ENCODE data around the gene MARCHF10.
"Not testable (repeated sequence)": the region's sequence is repeated elsewhere in the genome, so short reads cannot be mapped to it uniquely, and the experiment has no call there.

DNA sequence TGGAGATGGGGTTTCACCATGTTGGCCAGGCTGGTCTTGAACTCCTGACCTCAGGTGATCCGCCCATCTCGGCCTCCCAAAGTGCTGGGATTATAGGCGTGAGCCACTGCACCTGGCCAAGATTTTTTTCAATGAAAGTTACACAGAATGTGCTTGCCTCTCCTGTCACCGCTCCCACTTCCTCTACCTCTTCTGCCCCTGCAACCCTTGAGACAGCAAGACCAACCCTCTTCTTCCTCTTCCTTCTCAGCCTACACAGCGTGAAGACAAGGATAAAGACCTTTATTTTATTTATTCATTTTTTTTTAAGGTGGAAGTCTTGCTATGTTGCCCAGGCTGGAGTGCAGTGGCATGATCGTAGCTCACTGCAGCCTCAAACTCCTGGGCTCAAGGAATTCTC, 23.0 kb upstream of the MARCHF10 start:
- not testable (repeated sequence) for TF ChIP-seq EZH2phosphoT487 (IDR thresholded peaks at IDR 0.05; ENCODE audit: insufficient read depth, low read depth); EZH2 (IDR thresholded peaks at IDR 0.05; ENCODE audit: insufficient read depth, poor library complexity, severe bottlenecking)
